Lung (tissue), 12 donors: Measurements from ENCODE around the gene PTGFRN. TPM values are rescaled to one million over a fixed set of nuclear protein-coding genes. Genes with fewer than 3 reads are reported as not detected.

Source experiments
- ATAC-seq: fragments of 200-7000 bp; cut with Tn5 transposase; one replicate; pipeline ENCODE4 v1.9.1; 2020; ENCODE audit warnings: moderate number of reproducible peaks; ENCODE audit not compliant: insufficient read depth, low FRiP score
- DNase-seq, 3 donors: peaks; one replicate each; pipeline ENCODE4 v3.0.0-alpha.2; 2013 to 2017
- H3K27ac ChIP-seq, 2 donors: one replicate each; pipeline ENCODE4 v1.5.1; 2013; ENCODE audit warnings: mild to moderate bottlenecking in 2 of 2, moderate library complexity in 2 of 2, control low read depth in 1 of 2, inconsistent platforms in 1 of 2, low read depth in 1 of 2, low read length in 1 of 2
- H3K27me3 ChIP-seq, 3 donors: one replicate each; pipeline ENCODE4 v1.5.1; 2013; ENCODE audit warnings: low read length in 2 of 3; ENCODE audit not compliant: control insufficient read depth in 3 of 3, insufficient read depth in 3 of 3
- H3K36me3 ChIP-seq, 4 donors: one replicate each; pipeline ENCODE4 v1.5.1; 2013; ENCODE audit warnings: low read length in 4 of 4, mild to moderate bottlenecking in 1 of 4, moderate library complexity in 1 of 4; ENCODE audit not compliant: control insufficient read depth in 4 of 4, insufficient read depth in 4 of 4
- H3K4me1 ChIP-seq, 5 donors: one replicate each; pipeline ENCODE4 v1.5.1; 2013; ENCODE audit warnings: low read length in 5 of 5, mild to moderate bottlenecking in 2 of 5, moderate library complexity in 1 of 5; ENCODE audit not compliant: control insufficient read depth in 5 of 5, insufficient read depth in 5 of 5
- H3K4me3 ChIP-seq: one replicate; pipeline ENCODE4 v1.5.1; 2013; ENCODE audit warnings: mild to moderate bottlenecking, control low read depth, moderate library complexity
- H3K9ac ChIP-seq, 2 donors: one replicate each; pipeline ENCODE4 v1.5.1; 2013; ENCODE audit warnings: low read length in 2 of 2, control low read depth in 1 of 2; ENCODE audit not compliant: insufficient read depth in 1 of 2
- H3K9me3 ChIP-seq, 4 donors: one replicate each; pipeline ENCODE4 v1.5.1; 2013; ENCODE audit warnings: low read length in 3 of 4, mild to moderate bottlenecking in 1 of 4, moderate library complexity in 1 of 4; ENCODE audit not compliant: control insufficient read depth in 4 of 4, insufficient read depth in 3 of 4
- CTCF ChIP-seq: IDR thresholded peaks from 2 replicates; pipeline ENCODE4 v1.5.1; 2012; ENCODE audit warnings: mild to moderate bottlenecking; ENCODE audit errors: control extremely low read depth, extremely low read depth
- WGBS, 2 donors: extraction: QIAGEN DNeasy Blood & Tissue Kit; methylation state at CpG; one replicate each; pipeline ENCODE4 v1.1.7; 2013; 5-methylcytosine and 5-hydroxymethylcytosine counted together
- polyA plus RNA-seq, 2 donors: library from polyadenylated mRNA; stranded (reverse); fragments of 200-250 nt; gene quantifications; one replicate each; pipeline ENCODE4 v1.2.1, GENCODE V29; 2013
- total RNA-seq, 2 donors: library from RNA; depleted of rRNA in 1 of 2; stranded (reverse); fragments of >200 nt in 1 of 2; gene quantifications; one replicate each; pipeline ENCODE4 v1.2.1, GENCODE V29; 2014 to 2021
- donor health status: control.
- donor health status: control.
- donor health status: Bipolar disorder and iron deficiency.
- donor health status: healthy.
- donor health status: DM: yes; HTN: yes; CAD: no.

PTGFRN gene
- total and polyA plus RNA-seq, 4 donors: 8.0 to 51.7 (median 24.9) TPM

- Histone ChIP-seq H3K9me3 (no peaks in the 10 kb centered on the region), H3K4me1 (peaks cover 0 to 2% (median 0%) of the 10 kb centered on the region in 5 donors), H3K27ac (no peak overlapping the region), H3K9ac (no peak overlapping the region), H3K27me3 (no peaks in the 10 kb centered on the region), H3K36me3 (peaks cover 0 to 10% (median 2%) of the 10 kb centered on the region in 4 donors), H3K4me3 (no peak overlapping the region)
- WGBS, 2 donors: 90 to 94% methylated on average over 7 of the region's 7 CpGs
- DNase-seq: no peak
- ATAC-seq: no peak
- TF ChIP-seq CTCF: no peak
Measured at GRCh38 chr1:116988248-116988647, 78.5 kb downstream of the PTGFRN start.

GRCh38 chr1:116988908-116989307 lies 79.2 kb downstream of the PTGFRN start:
- ATAC-seq: no peak
- Histone ChIP-seq H3K27me3 (no peaks in the 10 kb centered on the region), H3K4me3 (no peak overlapping the region), H3K9ac (no peak overlapping the region), H3K9me3 (no peaks in the 10 kb centered on the region), H3K36me3 (peaks cover 0 to 10% (median 2%) of the 10 kb centered on the region in 4 donors), H3K27ac (no peak overlapping the region), H3K4me1 (peaks cover 0 to 2% (median 0%) of the 10 kb centered on the region in 5 donors)
- no peak for TF ChIP-seq CTCF
- 67 to 89% methylated on average over 2 of the region's 2 CpGs for WGBS, 2 donors
- peak in 1 of 3 donors; percentile 33 for DNase-seq

DNA sequence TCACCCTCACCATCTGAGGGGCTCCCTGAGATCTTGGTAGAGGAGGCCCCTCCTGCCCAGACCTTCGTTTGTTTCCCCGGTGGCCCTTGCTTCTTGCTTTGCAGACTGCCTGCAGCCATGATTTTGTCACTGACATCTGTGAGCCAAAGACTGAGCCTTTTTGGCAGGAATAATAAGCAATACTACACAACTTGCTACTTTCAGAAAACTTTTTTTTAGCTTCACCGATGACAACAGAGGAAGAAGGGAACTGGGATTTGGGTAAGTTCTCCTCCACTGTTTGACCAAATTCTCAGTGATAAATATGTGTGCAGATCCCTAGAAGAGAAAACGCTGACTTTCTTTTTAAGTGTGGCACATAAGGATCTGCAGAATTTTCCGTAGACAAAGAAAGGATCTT lies 80.1 kb downstream of the PTGFRN start:
- no peak overlapping the region for H3K27ac ChIP-seq
- 67 to 68% methylated on average over 5 of the region's 5 CpGs for whole genome bisulfite sequencing, 2 donors
- H3K27me3 ChIP-seq: no peaks in the 10 kb centered on the region
- no peak for TF ChIP-seq CTCF
- no peak overlapping the region for H3K4me3 ChIP-seq
- H3K9me3 ChIP-seq: no peaks in the 10 kb centered on the region
- no peak overlapping the region for H3K9ac ChIP-seq
- ATAC-seq (no peak), DNase-seq (no peak)
- H3K36me3 ChIP-seq: peaks cover 0 to 10% (median 2%) of the 10 kb centered on the region in 4 donors
- peaks cover 0 to 2% (median 0%) of the 10 kb centered on the region in 5 donors for H3K4me1 ChIP-seq

DNA sequence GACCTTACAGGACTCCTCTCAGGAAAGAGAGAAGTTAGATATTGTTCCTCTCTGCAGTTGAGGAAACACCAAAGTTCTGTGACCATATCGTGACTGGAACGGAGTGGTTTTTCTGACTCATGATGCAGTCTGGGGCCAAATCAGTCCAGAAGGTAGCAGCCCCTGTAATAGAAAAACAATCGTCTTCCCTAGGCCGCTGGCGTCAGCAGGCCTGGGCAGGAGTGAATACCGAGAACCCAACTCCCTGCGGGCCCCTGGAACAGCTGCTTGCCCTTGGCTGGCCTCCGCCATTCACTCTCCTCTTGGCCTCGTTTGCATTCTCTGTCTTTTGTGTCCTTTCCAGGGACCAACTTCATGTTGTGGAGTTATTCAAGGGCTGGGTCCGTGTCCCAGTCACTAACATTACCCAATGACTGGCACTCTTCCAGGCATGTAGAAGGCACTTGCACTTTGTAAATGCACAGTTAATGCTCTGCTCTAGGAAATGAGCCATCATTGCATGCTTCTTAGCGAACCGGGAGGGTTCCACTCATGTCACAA lies 81.0 kb downstream of the PTGFRN start:
- no peak overlapping the region for H3K9ac ChIP-seq

More for the DNA sequence above, 81.0 kb downstream of the PTGFRN start:
- whole genome bisulfite sequencing, 2 donors: 54 to 62% methylated on average over 12 of the region's 12 CpGs
- Histone ChIP-seq H3K27ac (peak overlapping the region in 1 of 2 donors; percentile 63), H3K4me3 (no peak overlapping the region), H3K36me3 (peaks cover 0 to 10% (median 2%) of the 10 kb centered on the region in 4 donors), H3K9me3 (no peaks in the 10 kb centered on the region), H3K4me1 (peaks cover 0 to 2% (median 0%) of the 10 kb centered on the region in 5 donors), H3K27me3 (no peaks in the 10 kb centered on the region)
- TF ChIP-seq CTCF: no peak
- peak; percentile 34 for ATAC-seq
- DNase-seq: peak in 1 of 3 donors; percentile 43
